ENCODE data around the gene KRTAP29-1.

Gene KRTAP29-1

GRCh38 chr17:41327411-41328120 is 24.9 kb upstream of the KRTAP29-1 start:
- no peak for DNase-seq

- DNase-seq: peak; percentile 30
These were observed 23.8 kb upstream of the KRTAP29-1 start for GRCh38 chr17:41326173-41327145.

- DNase-seq: no peak
These were observed 23.0 kb upstream of the KRTAP29-1 start for GRCh38 chr17:41325611-41326010.

- DNase-seq: no peak
These were observed 22.5 kb upstream of the KRTAP29-1 start for GRCh38 chr17:41325126-41325525.

GRCh38 chr17:41324180-41325075 is 21.8 kb upstream of the KRTAP29-1 start:
- DNase-seq: no peak

- DNase-seq: no peak
These were observed 20.5 kb upstream of the KRTAP29-1 start for GRCh38 chr17:41322903-41323895.

GRCh38 chr17:41322094-41322902 is 19.6 kb upstream of the KRTAP29-1 start:
- no peak for DNase-seq

- DNase-seq: no peak
These were observed 15.6 kb upstream of the KRTAP29-1 start for GRCh38 chr17:41318231-41318630.

- DNase-seq: no peak
These were observed 13.3 kb upstream of the KRTAP29-1 start for GRCh38 chr17:41315814-41316445.

- DNase-seq: no peak
These were observed 12.6 kb upstream of the KRTAP29-1 start, which contains the start of gene KRTAP17-1 for GRCh38 chr17:41315204-41315794. Gene KRTAP17-1, minus strand, starts transcription at chr17:41315710. Its CDS starts 60 bp downstream, at chr17:41315650.

GRCh38 chr17:41311111-41311510 is 8.5 kb upstream of the KRTAP29-1 start:
- no peak for DNase-seq

- DNase-seq: peak; percentile 56
These were observed 6.3 kb upstream of the KRTAP29-1 start, which contains the start of gene KRTAP16-1 for GRCh38 chr17:41308918-41309359. Gene KRTAP16-1, minus strand, starts transcription at chr17:41309309. Its CDS starts 56 bp downstream, at chr17:41309253.

GRCh38 chr17:41308251-41308917 is 5.7 kb upstream of the KRTAP29-1 start:
- peak; percentile 77 for DNase-seq

- DNase-seq: no peak
These were observed 5.0 kb upstream of the KRTAP29-1 start for GRCh38 chr17:41307647-41308046.

GRCh38 chr17:41304091-41304490 is 1.4 kb upstream of the KRTAP29-1 start:
- DNase-seq: no peak

- no peak for DNase-seq
These were observed 330 bp upstream of the KRTAP29-1 start for GRCh38 chr17:41302981-41303380.

- DNase-seq: no peak
These were observed 1.4 kb downstream of the KRTAP29-1 start for GRCh38 chr17:41301204-41301790.

- no peak for DNase-seq
These were observed 4.1 kb downstream of the KRTAP29-1 start for GRCh38 chr17:41298458-41299135.

Measured in activated CD4-positive, alpha-beta T cell treated with anti-CD3 and anti-CD28 coated beads, Interleukin-2, amount 50 U/mL, for 1 hour (primary cell).